SK-N-MC (cell line): ENCODE measurements around the gene ZNF467.

Experiments used
- EZH2 ChIP-seq: fragments of 200-600 bp; sonication (generic); IDR thresholded peaks from one replicate; pipeline ENCODE4 v1.6.1; 2017; ENCODE audit warnings: antibody characterized with exemption
- FOXP2 ChIP-seq: optimal IDR thresholded peaks from 2 replicates; pipeline ENCODE3; 2011; ENCODE audit warnings: mild to moderate bottlenecking, moderate library complexity; ENCODE audit not compliant: insufficient read depth; ENCODE audit errors: extremely low read length, control extremely low read depth
- POLR2AphosphoS5 ChIP-seq: IDR thresholded peaks from 2 replicates; pipeline ENCODE4 v1.6.1; 2012; ENCODE audit warnings: mild to moderate bottlenecking, low read depth, low read length, borderline replicate concordance

GRCh38 chr7:149809215-149809614 lies 35.8 kb upstream of the ZNF467 start:
- no peak for TF ChIP-seq POLR2AphosphoS5
- TF ChIP-seq EZH2, result no peak
- TF ChIP-seq FOXP2, result no peak
